HG03135 (cell line): Measurements from ENCODE around the gene PLK5.
"Not testable (repeated sequence)": the region's sequence is repeated elsewhere in the genome, so short reads cannot be mapped to it uniquely, and the experiment has no call there.

Experiments
- ATAC-seq: cut with Tn5 transposase; IDR thresholded peaks from one replicate; pipeline ENCODE4 v1.9.1; 2021; ENCODE audit warnings: mild to moderate bottlenecking, moderate library complexity; ENCODE audit not compliant: unreplicated experiment

The PLK5 gene

DNA sequence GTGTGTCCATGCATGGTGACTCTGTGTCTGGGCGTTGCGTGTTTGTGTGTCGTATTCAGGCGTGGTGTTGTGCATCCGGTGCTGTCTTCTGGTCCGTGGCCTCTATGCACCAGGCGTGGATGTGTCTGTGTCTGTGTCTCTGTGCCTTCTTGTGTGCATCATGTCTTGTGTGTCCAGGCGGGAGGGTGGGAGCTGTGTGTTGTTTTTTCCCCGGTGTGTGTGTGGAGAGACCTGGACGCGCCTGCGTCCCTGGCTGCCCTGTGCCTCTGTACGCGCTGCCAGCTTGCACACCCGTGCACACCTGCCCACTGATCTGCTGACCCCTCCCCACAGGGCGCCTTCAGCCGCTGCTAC lies 1.1 kb downstream of the PLK5 start:
- ATAC-seq, result no peak

DNA sequence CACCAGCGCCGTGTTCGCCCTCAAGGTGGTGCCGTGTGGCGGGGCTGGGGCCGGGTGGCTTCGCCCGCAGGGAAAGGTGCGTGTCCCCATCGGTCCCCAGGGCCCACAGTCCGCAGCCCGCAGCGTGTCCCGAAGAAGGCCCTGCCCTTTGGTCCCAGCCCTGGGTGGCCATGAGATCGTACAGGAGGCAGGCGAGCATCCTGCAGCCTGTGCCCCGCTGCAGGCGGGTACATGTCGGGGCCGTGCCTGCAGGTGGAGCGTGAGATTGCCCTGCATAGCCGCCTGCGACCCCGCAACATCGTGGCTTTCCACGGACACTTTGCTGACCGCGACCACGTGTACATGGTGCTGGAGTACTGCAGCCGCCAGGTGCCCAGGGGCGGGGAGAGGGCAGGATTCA lies 1.5 kb downstream of the PLK5 start:
- ATAC-seq, result no peak

DNA sequence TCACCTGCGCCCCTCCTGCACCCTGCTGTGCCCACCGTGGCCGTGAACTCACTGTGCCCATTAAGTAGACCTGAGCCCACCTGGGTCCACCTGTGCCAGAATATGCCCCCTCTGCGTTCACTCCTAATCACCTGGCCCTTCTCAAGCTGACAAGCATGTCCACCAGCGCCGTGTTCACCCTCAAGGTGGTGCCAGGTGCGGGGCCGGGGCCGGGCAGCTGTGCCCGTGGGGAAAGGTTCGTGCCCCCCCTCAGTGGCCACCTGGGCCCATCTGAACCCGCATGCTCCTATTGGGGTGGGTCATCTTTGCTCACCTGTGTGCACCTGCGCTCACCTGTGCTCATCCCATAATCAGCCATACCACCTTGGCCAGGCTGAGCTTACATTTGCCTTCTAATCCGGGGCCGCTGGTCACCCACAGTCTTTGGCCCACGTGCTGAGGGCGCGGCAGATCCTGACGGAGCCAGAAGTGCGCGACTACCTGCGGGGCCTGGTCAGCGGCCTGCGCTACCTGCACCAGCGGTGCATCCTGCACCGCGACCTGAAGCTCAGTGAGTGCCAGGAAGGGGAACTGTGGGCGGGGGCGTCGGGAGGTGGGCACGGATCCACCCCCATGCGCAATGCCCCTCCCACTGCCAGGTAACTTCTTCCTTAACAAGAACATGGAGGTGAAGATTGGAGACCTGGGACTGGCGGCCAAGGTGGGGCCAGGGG lies 2.3 kb downstream of the PLK5 start:
- no peak for ATAC-seq

DNA sequence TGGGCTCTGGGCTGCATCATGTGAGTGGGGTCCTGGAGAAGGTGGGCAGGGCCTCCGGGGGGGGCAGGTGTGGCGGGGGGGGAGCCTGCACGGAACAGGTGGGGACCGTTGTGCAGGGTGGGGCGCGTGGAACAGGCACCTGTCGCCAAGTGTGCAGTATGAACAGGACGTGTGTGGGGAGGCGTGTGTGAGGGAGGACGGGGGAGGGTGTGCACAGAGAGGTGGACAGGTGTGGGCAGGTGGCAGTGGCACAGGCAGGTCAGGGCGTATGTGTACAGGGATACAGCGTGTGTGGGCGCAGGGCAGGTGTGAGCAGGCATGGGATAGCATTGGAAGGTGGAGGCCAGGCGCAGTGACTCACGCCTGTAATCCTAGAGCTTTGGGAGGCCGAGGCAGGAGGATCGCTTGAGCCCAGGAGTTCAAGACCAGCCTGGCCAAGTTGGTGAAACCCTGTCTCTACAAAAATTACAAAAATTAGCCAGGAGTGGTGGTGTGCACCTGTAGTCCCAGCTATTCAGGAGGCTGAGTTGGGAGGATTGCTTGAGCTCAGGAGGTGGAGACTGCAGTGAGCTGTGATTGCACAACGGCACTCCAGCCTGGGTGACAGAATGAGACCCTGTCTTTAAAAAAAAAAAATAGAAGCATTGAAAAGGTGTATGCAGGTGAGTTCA lies 3.2 kb downstream of the PLK5 start:
- no peak for ATAC-seq

DNA sequence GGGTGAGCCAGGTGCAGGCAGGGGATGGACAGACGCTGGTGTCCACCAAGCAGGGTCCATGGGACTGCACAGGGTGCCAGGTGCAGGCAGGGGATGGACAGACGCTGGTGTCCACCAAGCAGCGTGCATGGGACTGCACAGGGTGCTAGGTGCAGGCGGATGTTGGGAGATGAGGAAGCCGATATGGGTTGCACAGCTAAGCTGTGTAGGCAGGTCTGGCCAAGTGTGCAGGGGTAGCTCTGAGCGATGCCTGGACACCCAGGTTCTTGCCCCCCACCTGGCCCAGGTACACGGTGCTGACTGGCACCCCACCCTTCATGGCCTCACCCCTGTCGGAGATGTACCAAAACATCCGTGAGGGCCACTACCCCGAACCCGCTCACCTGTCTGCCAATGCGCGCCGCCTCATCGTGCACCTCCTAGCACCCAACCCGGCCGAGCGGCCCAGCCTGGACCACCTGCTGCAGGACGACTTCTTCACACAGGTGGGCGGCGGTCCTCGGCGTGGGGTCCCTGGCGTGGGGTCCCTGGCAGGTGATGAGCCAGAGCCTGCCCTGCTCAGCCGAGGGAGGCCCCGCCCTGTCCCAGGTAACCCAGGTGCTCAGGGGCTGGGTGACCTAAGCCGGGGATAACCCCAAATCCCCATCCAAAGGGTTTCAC lies 3.9 kb downstream of the PLK5 start:
- no peak for ATAC-seq

DNA sequence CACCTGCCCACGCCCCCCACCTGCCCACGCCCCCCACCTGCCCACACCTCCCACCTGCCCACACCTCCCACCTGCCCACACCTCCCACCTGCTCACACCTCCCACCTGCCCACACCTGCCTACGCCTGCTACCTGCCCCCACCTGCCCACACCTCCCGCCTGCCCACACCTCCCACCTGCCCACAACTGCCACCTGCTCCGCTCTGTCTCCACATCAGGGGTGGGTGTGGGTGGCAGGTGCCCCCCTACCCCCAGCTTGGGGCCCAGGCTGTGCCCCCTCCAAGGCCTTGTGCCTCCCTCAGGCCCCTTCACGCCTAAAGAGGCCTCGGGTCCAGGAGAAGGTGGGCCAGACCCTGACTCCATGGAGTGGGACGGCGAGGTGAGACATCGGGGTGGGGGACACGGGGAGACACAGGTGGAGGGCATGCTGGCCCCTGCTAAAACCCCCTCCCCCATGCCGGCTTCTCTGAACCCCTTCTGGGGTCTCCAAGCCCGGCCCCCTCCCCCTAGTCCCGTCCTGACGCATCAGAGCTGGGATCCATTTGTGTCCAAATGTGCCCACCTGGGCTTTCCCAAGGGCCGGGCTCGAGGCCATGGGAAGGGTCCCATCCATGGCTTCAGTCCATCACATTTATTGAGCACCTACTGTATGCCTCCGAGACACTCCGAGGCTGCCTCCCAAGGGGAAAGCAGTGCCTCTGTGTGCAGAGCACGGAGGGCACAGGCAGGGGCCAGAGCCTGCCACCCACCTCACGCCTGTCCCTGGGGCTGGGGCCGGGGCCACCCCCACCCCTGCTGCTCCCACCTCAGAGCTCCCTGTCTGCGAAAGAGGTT lies 4.9 kb downstream of the PLK5 start:
- ATAC-seq, result no peak

DNA sequence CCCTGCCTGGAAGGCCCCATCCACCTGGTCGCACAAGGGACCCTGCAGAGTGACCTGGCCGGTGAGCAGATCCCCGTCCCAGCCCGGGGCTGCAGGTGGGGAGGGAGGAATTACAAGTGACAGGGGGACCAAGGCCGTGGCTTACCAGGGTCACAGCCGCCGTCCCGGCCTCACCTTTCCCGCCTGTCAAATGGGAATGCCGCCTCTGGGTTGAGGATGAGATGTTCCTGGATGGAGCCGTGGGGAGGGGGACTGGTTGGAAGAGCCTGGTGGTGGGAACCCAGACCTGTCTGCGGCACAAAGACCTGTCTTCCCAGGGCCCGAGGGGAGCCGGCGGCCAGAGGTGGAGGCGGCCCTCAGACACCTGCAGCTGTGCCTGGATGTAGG lies 5.5 kb downstream of the PLK5 start:
- no peak for ATAC-seq

DNA sequence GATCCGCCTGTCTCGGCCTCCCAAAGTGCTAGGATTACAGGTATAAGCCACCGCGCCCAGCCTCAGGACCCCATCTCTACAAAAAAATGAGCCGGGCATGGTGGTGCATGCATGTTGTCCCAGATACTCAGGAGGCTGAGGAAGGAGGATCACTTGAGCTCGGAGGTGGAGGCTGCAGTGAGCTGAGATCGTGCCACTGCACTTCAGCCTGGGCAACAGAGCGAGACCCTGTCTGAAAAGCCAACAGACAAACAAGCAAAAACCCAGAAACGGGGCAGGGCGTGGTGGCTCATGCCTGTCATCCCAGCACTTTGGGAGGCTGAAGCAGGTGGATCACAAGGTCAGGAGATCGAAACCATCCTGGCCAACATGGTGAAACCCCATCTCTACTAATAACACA lies 7.0 kb downstream of the PLK5 start:
- ATAC-seq, result not testable (repeated sequence)

DNA sequence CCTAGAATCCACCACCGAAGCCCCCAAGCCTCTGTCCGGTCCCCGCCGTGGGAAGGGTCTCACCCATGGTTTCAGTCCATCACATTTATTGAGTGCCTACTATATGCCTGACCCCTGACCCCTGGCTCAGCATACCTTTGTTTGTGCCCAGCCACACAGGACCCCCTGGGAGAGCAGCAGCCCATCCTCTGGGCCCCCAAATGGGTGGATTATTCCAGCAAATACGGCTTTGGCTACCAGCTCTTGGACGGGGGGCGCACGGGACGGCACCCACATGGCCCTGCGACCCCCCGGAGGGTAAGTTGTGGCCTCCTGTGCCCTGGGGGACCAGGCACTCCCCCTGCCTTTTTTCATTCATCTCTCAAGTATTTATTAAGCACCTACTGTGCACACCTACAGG lies 7.7 kb downstream of the PLK5 start:
- ATAC-seq, result no peak

DNA sequence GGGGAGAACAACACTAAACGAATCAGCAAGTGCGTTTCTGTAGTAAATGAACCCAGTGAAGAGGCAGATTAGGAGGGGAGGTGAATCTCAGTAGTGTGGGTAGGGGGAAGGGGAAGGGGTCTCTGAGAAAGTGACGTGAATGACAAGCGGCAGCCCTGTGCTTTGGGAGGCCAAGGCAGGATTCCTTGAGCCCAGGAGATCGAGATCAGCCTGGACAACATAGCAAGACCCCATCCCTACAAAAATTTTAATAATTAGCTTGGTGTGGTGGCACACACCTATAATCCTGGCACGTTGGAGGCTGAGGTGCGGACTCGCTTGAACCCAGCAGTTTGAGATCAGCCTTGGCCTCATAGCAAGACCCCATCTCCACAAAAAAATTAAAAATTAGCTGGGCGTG lies 8.1 kb downstream of the PLK5 start:
- ATAC-seq, result no peak

DNA sequence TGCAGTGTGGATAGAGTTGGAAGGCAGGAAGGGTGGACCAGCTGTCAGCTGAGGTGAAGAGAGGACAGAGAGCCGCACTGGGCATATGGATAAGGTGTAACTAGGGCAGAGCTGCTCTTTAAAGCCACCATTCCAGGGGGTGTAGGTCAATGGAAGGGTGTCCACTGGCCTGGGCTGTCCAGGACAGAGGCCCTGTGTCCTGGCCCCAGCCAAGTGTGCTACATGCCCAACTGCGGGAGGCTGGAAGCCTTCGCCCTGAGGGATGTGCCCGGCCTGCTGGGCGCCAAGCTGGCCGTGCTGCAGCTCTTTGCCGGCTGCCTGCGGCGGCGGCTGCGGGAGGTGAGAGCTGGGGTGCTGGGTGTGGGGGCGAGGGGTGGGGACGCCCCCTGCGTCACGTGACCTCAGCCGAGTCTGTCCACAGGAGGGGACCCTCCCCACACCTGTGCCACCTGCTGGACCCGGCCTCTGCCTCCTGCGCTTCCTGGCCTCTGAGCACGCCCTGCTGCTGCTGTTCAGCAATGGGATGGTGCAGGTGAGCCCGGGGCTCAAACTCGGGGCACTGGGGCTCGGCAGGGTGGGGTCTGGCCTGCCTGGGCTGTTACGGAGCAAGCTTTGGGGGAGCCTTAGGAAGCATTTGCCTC lies 9.8 kb downstream of the PLK5 start:
- no peak for ATAC-seq

DNA sequence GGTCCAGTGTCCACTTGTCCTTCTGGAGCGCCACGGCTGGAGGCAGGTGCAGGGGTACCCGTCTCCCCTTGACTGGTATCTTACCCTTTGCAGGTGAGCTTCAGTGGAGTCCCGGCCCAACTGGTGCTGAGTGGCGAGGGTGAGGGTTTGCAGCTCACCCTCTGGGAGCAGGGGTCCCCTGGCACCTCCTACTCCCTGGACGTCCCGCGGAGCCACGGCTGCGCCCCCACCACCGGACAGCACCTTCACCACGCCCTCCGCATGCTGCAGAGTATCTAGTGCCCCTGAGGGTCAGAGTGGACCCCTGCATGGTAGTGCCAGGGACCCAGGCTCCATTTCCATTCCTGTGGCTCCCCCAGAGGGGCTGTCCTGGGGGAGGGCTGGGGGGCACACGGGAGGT lies 11.1 kb downstream of the PLK5 start:
- ATAC-seq, result no peak

DNA sequence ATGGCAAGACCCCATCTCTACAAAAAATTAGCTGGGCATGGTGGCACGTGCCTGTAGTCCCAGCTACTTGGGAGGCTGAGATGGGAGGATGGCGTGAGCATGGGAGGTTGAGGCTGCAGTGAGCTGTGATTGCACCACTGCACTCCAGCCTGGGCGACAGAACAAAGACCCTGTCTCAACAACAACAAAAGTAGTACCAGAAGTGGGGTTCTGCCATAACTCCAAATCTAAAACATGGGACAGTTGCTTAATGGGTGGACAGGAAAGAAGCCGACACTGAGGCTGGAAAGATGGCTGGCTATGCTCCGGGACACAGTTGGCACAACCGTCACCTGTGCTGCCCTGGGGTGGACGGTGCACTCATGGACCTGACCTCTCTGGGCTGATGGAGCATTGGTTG lies 11.8 kb downstream of the PLK5 start:
- not testable (repeated sequence) for ATAC-seq

DNA sequence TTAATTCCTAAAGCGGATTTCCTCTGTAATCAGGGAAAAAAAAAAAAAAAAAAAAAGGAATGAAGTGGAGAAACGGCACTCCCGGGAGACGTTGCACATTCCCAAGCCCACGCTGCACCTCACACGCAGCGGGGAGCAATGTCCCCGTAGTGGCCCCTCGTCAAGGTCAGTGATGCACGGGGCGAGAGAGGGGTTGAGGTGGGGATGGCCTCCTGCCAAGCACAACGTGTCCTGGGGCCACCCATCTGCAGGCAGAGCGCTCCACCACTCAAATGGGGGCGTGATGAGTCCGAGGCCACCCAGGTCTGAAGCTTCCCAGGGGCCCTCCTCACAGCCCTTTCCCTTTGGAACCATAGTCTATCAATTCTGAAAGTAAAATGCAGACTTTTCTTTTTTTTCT lies 15.1 kb downstream of the PLK5 start:
- ATAC-seq, result no peak

DNA sequence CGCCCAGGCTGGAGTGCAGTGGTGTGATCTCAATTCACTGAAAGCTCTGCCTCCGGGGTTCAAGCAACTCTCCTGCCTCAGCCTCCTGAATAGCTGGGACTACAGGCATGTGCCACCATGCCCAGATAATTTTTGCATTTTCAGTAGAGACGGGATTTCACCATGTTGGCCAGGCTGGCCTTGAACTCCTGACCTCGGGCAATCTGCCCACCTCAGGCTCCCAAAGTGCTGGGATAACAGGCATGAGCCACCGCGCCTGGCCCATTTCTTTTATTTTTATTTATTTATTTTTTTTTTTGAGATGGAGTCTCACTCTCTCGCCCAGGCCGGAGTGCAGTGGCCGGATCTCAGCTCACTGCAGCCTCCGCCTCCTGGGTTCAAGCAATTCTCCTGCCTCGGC lies 15.9 kb downstream of the PLK5 start:
- ATAC-seq, result not testable (repeated sequence)

DNA sequence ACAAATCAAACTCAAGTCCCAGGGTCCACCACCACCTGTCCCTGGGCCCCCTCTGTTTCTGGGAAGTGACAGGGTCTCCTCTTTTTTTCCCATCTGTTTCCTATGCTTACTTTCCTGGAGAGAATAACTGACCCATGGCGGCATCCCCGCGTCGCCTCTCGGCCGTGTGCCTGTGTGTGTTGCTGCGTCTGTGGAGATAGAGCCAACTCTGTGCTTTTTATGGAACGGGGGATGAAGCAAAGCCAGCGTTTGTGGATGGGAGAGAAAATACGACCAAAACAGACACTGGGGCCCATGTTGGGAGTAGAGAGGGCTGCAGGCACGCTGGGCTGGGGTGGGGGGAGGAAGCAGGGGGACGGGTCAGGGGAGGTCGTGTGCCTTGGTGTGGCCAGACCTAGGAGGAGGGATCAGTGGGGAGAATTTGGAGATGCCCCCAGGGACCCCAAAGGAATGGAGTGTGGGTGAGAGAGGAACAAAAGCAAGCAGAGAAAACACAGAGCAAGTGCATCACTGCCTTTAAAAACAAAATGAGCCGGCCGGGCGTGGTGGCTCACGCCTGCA lies 16.6 kb downstream of the PLK5 start:
- ATAC-seq, result no peak

DNA sequence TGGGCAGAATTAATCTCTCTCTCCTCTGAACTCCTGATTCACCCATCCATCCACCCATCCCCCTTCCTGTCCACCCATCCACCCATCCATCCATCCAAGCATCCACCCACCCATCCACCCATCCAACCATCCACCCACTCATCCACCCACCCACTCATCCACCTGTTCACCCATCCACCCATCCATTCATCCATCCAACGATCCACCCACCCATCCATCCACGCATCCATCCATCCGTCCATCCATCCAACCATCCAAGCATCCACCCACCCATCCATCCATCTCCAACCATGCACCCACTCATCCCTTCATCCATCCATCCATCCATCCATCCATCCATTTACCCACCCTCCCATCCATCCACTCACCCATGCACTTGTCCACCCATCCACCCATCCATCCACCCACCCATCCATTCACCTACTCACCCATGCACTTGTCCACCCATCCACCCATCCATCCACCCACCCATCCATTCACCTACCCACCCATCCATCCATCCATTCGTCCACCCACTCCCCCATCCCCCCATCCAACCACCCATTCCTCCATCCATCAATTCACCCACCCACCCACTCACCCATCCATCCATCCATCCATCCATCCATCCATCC lies 25.6 kb downstream of the PLK5 start:
- ATAC-seq, result no peak

DNA sequence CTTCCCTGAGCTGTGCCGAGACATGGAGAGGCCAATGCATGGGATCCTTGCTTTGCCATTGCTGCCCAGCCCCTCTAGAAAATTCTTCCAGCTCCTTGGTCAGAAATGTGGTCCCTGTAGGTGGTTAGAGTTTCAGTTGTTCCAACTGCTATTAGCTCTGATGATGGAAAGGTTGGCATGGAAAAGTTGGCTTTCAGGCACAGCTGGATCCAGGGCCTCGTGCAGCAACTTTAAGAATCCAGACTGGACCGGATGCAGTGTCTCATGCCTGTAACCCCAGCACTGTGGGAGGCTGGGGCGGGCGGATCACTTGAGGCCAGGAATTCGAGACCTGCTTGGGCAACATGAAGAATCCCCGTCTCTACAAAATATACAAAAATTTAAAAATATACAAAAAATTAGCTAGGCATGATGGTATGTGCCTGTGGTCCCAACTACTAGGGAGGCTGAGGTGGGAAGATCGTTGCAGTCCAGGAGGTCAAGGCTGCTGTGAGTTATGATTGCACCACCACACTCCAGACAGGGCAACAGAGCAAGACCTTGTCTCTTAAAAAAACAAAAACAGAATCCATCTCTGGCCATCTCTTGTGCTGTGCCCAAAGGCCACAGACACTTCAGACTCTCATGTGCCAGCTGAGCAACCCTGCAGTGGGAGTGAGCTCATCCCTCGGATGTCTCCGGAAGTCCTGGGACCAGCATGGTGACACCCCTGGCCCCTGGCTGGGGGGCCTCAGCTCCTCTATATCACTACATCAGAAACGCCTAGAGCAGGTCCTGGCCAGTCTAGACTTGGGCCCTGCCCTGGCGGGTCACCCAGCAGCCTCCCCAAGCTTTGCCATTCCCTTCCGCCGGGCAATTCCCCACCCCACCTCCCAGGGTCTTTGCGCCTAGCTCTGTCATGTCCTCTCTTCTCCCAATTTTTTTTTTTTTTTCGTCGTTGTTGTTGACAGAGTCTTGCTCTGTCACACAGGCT lies 27.5 kb downstream of the PLK5 start:
- no peak for ATAC-seq

DNA sequence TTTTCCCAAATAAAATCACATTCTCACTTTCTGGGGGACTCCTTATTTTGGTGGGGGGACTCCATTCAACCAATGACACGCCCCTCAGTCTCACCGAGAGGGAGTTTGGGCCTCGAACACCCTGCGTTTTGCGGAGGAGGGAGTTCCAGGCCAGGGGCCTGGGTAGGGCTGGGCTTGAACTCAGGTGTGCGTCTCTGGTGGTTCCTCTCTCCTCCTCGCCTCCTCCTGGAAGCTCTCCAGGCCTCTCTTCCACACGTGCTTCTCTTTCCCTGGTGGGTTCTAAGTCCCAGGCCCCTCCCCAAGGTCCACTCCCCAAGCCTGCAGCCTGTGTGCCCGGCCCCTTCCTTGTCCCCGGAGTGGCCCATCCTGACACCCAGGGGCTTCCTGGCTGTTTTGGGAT lies 29.5 kb downstream of the PLK5 start:
- ATAC-seq, result no peak
